HEK293T (cell line): ENCODE measurements around the gene WWOX.

Experiments used
- CTCF ChIA-PET: fragments of 350-600 bp; formaldehyde crosslinking; extraction: SDS; loops from one replicate; lab custom pipeline; 2021; ENCODE audit warnings: antibody characterized with exemption, inconsistent platforms; lab: Yijun Ruan, JAX
- POLR2A ChIA-PET: fragments of 350-600 bp; formaldehyde crosslinking; extraction: SDS; loops from one replicate; lab custom pipeline; 2020; ENCODE audit warnings: antibody characterized with exemption, inconsistent platforms; lab: Yijun Ruan, JAX
- DNase-seq: peaks from one replicate; pipeline ENCODE4 v3.0.0; 2012; ENCODE audit warnings: mixed read lengths; ENCODE audit errors: extremely low spot score
- ARNT ChIP-seq: fragments of 450-650 bp; IDR thresholded peaks from 2 replicates; pipeline ENCODE4 v1.6.1; 2017; ENCODE audit warnings: mild to moderate bottlenecking
- BHLHE40 ChIP-seq: fragments of 450-650 bp; IDR thresholded peaks from 2 replicates; pipeline ENCODE4 v1.6.1; 2016; ENCODE audit warnings: mild to moderate bottlenecking, moderate library complexity, borderline replicate concordance
- CTBP1 ChIP-seq: fragments of 450-650 bp; IDR thresholded peaks from 2 replicates; pipeline ENCODE4 v1.6.1; 2016; ENCODE audit warnings: borderline replicate concordance
- ELF4 ChIP-seq: fragments of 450-650 bp; IDR thresholded peaks from 2 replicates; pipeline ENCODE4 v1.6.1; 2017; ENCODE audit warnings: antibody characterized with exemption
- FOXA1 ChIP-seq: fragments of 450-650 bp; IDR thresholded peaks from 2 replicates; pipeline ENCODE4 v1.6.1; 2016; ENCODE audit warnings: mild to moderate bottlenecking
- FOXK2 ChIP-seq: fragments of 450-650 bp; IDR thresholded peaks from 2 replicates; pipeline ENCODE4 v1.6.1; 2016; ENCODE audit warnings: mild to moderate bottlenecking
- FOXM1 ChIP-seq: fragments of 450-650 bp; IDR thresholded peaks from 2 replicates; pipeline ENCODE4 v1.6.1; 2017; ENCODE audit warnings: mild to moderate bottlenecking, borderline replicate concordance
- HDGF ChIP-seq: fragments of 450-650 bp; IDR thresholded peaks from 2 replicates; pipeline ENCODE4 v1.6.1; 2017; ENCODE audit warnings: antibody characterized with exemption, borderline replicate concordance
- L3MBTL2 ChIP-seq: fragments of 450-650 bp; conservative IDR thresholded peaks from 2 replicates; pipeline ENCODE4 v1.6.1; 2016; ENCODE audit warnings: mild to moderate bottlenecking
- LEF1 ChIP-seq: fragments of 450-650 bp; IDR thresholded peaks from 2 replicates; pipeline ENCODE4 v1.6.1; 2017; ENCODE audit warnings: mild to moderate bottlenecking, borderline replicate concordance
- NFRKB ChIP-seq: fragments of 450-650 bp; IDR thresholded peaks from 2 replicates; pipeline ENCODE4 v1.6.1; 2016; ENCODE audit warnings: mild to moderate bottlenecking, moderate library complexity
- SP1 ChIP-seq: fragments of 450-650 bp; IDR thresholded peaks from 2 replicates; pipeline ENCODE4 v1.6.1; 2017
- SUZ12 ChIP-seq: fragments of 450-650 bp; IDR thresholded peaks from 2 replicates; pipeline ENCODE4 v1.6.1; 2016; ENCODE audit warnings: mild to moderate bottlenecking
- TARDBP ChIP-seq: fragments of 450-650 bp; IDR thresholded peaks from 2 replicates; pipeline ENCODE4 v1.6.1; 2016
- ZNF384 ChIP-seq: fragments of 450-650 bp; IDR thresholded peaks from 2 replicates; pipeline ENCODE4 v1.6.1; 2016
- TF ChIP-seq, protein P1 (sequence below): fragments of 450-650 bp; IDR thresholded peaks from 2 replicates; pipeline ENCODE4 v1.6.1; 2016

Gene WWOX

DNA sequence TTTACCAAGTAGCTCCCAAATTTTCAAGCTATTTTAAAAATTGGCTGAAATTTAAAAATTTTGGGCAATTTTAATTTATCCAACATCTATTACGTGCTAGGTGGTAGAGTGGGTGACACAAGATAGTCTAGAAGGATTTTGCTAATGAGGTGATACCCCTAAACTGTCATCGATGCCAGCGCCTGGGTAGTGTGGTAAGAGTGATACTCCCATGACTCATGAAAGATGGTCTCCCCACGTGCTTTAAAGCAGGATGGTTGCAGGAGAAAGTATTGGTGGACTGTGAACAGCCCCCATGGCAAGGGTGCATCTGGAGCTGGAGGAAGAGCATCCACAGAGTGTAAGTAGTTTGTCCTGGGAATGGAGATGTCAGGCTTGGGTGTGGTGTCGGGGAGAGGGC is 77.8 kb downstream of the WWOX start:
- TF ChIP-seq FOXA1: no peak
- TF ChIP-seq, protein P1, sequence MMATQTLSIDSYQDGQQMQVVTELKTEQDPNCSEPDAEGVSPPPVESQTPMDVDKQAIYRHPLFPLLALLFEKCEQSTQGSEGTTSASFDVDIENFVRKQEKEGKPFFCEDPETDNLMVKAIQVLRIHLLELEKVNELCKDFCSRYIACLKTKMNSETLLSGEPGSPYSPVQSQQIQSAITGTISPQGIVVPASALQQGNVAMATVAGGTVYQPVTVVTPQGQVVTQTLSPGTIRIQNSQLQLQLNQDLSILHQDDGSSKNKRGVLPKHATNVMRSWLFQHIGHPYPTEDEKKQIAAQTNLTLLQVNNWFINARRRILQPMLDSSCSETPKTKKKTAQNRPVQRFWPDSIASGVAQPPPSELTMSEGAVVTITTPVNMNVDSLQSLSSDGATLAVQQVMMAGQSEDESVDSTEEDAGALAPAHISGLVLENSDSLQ: no peak
- no peak for TF ChIP-seq ELF4
- no peak for TF ChIP-seq ZNF384
- no peak for TF ChIP-seq ARNT
- TF ChIP-seq CTBP1: no peak
- TF ChIP-seq HDGF: no peak
- no peak for TF ChIP-seq FOXK2
- no peak for TF ChIP-seq LEF1
- TF ChIP-seq L3MBTL2: no peak
- TF ChIP-seq NFRKB: no peak
- TF ChIP-seq BHLHE40: no peak
- no peak for TF ChIP-seq SUZ12
- no peak for TF ChIP-seq FOXM1
- DNase-seq: no peak
- POLR2A ChIA-PET: no interaction called here
- CTCF ChIA-PET: interaction anchor here (0.7 kb wide), 1 partner anchor 44 kb away, joined by 3 read pairs; no protein-coding TSS in a partner anchor

DNA sequence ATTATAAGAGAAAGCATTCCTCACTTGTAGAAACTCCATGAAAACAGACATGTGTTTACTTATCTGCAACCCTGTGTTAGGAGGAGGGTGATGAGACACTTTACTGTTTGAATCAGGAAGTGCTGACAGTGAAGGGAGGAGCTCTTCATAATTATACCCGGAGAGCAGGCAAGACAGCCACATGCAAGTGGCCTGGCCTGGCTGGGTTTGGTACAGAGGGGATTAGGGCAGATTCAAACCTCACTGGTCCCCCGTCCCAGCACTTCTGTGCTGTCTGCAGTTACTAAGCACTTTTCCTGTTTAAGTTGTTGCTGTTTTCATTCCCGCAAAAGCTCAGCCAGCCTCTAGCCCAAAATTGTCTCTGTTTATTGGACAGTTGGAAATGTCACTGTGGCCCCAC is 78.5 kb downstream of the WWOX start:
- TF ChIP-seq SP1: no peak
- TF ChIP-seq HDGF: no peak
- TF ChIP-seq ARNT: no peak
- TF ChIP-seq SUZ12: no peak
- TF ChIP-seq, protein P1: no peak
- no peak for TF ChIP-seq FOXA1
- TF ChIP-seq TARDBP: no peak
- TF ChIP-seq CTBP1: no peak
- no peak for TF ChIP-seq FOXM1
- TF ChIP-seq ELF4: no peak
- TF ChIP-seq BHLHE40: no peak
- ChIA-PET POLR2A (no interaction called here), CTCF (no interaction called here)
- peak; percentile 19 for DNase-seq

DNA sequence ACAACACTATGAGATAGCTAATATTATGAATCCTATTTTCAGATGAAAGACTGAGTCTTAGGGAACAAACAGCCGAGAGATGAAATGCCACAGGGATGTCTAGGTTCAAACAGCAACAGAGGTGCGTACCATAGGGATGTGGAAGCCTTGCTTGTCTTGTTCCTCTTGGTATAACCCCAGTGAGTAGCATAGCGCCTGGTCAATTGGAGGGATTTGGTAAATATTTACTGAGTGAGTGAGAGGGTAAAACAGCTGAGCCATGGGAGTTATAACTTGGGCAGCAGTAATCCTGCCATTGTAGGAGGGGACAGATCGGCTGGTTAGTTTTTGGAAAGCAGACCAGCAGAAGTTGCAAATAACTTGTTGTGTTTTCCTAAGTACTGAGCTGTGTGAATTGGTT is 80.2 kb downstream of the WWOX start:
- no peak for DNase-seq
- ChIA-PET CTCF (no interaction called here), POLR2A (no interaction called here)
- TF ChIP-seq TARDBP: no peak
- TF ChIP-seq, protein P1: no peak
- TF ChIP-seq HDGF: no peak
- no peak for TF ChIP-seq ARNT
- TF ChIP-seq ELF4: no peak
- no peak for TF ChIP-seq FOXK2
- no peak for TF ChIP-seq SP1
- TF ChIP-seq SUZ12: no peak
- TF ChIP-seq FOXM1: no peak

DNA sequence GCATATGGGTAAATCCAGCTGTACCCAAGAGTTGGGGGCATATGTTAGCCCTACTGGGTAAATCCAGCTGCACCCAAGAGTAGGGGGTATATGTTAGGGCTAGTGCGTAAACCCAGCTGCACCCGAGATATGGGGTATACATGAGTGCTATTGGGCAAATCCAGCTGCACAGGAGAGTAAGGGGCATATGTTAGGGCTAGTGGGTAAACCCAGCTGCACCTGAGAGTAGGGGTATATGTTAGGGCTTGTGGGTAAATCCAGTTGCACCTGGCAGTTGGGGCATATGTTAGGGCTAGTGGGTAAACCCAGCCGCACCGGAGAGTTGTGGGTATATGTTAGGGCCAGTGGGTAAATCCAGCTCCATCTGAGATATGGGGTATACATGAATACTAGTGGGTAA is 80.9 kb downstream of the WWOX start:
- CTCF ChIA-PET: no interaction called here
- POLR2A ChIA-PET: no interaction called here
- TF ChIP-seq SUZ12 (no peak), BHLHE40 (no peak), LEF1 (no peak), FOXK2 (no peak), SP1 (no peak), FOXA1 (no peak), ELF4 (no peak), CTBP1 (no peak), ARNT (no peak), ZNF384 (no peak)
- no peak for DNase-seq

DNA sequence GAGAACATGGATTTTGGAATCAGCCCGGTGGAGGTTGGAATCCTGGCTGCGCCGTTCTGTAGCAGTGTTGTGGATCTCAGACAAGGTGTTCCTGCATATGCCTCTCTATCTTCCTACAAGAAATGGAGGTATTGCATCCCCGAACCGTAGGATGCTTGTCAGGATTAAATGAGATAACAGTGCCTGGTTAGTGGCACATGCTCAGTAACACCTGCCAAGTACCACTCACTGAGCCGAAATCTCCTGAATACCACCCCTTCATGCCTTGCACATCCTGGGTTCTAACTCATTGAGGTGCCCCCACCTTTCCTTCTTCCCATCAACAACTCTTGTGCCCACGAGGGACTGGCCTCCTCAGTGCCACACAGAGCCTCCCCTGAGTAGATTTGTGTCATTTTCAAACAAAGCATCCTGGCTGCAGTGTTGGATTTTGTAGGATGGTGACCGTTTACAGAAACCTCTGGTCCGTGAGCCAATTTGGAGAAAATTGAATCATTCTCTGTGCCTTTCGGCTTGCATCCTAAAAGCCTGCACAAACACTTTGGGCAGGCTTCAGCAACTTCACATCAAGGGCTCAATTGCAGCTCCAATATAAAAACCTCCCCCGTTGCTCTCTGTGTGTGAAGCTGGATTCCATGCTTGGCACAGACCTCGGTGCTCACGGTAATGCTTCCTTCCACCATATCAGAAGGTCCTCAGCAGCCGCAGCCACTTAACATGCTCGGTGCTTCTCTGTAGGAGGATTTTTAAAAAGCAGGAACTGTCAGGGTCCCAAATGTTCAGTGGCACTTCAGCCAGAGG is 84.2 kb downstream of the WWOX start:
- ChIA-PET POLR2A (no interaction called here), CTCF (interaction anchor here (0.6 kb wide), 1 partner anchor 61 kb away, joined by 3 read pairs; no protein-coding TSS in a partner anchor)
- peak; percentile 31 for DNase-seq
- TF ChIP-seq LEF1 (no peak), CTBP1 (no peak), ZNF384 (no peak), NFRKB (no peak), SP1 (no peak), FOXA1 (no peak), FOXK2 (no peak), TARDBP (no peak), L3MBTL2 (no peak), ELF4 (no peak), BHLHE40 (no peak), SUZ12 (no peak), FOXM1 (no peak), HDGF (no peak), ARNT (no peak)
- TF ChIP-seq, protein P1: no peak
